Left ventricle myocardium superior (tissue), 1 donor: ENCODE data around the gene MEX3A. TPM values are rescaled to one million over a fixed set of nuclear protein-coding genes. Genes with fewer than 3 reads are reported as not detected.
"Not testable (repeated sequence)": the region's sequence is repeated elsewhere in the genome, so short reads cannot be mapped to it uniquely, and the experiment has no call there.

ENCODE experiments used
- ATAC-seq: fragments of 200-7000 bp; cut with Tn5 transposase; one replicate; pipeline ENCODE4 v1.9.1; 2020; ENCODE audit warnings: mild to moderate bottlenecking, moderate library complexity
- DNase-seq: peaks from one replicate; pipeline ENCODE4 v3.0.0-alpha.2; 2020
- intact Hi-C: fragments of 100-400 bp; cut with micrococcal nuclease; formaldehyde crosslinking; loops from one replicate; pipeline ENCODE4 v1.11.0; 2022
- total RNA-seq: library from RNA; stranded (reverse); fragmentation: NEBNext Ultra II Directional; extraction: Animal tissue kit (Norgen Biotek cat#: 25700); gene quantifications from one replicate; pipeline ENCODE4 v1.2.1, GENCODE V29; 2021
- donor health status: DM: no; HTN: yes; CAD: no; lungs with severe emphysema.

Gene MEX3A
- total RNA-seq, 1 donor from 2014 or later, result 0.17 TPM

DNA sequence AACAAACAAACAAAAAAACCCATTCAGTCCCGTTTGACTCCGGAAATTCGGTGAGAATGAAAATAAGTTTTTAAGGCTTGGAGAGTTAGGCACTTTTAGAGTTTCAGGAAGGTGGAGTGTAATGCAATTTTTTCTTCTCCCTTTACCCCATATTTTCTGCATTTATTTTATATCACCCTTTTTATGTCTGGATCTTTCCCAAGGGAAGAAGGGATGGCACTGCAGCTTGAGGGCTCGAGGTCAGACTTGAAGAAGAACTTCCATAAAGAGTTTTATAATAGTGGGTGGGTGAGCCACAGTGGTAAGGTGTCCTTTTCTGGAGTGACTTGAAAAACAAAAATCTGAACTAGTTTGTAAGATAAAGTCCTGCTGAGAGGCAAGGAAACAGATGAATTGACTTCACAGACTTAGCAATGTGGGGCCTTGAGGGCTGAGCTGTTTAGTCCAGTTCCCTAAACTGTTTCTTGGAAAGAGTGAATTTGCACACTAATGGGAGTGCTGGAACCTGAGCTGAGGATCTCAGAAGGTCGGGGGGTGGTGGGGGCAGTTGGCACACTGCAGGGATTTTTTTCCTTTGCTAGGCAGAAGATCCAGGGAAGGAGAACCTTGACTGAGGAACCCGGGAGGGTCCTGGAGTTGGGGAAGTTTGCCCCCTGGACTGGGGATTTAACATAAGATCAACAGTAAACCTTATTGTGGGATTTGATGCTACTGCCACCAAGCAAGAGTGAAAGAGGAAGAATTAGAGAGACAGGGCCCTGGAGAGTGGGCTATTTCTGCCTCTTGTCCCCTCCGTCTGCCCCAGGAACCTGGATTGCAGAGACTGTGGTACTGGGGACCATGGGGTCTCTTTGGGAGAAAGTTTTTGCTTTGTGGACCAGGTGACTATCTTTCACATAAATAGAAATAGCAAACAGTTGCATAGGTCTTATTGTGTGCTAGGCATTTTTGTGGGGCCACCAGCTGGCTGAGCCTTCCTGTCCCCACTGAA is 1.8 kb upstream of the MEX3A start:
- intact Hi-C loops, result no loop called here
- ATAC-seq (no peak), DNase-seq (no peak)

DNA sequence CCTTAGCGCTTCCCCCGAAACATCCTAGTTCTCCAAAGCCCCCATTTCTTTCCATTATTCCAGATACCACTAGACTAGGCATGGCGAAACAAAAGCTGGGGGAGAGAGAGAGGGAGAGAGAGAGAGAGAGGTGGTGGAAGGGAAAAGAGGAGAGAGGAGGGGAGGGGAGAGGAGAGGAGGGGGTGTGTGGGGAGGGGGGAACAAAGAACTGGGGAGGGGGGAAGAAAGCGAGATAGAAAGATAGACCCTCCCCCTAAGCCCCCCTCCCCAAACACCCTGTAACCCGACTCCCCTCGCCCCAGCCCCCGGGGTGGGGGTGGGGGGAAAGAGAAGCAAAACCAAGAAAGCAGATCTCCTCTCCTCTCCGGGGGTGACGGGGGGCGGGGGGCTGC is 352 bp downstream of the MEX3A start:
- DNase-seq (no peak), ATAC-seq (no peak)
- intact Hi-C loops, result no loop called here

DNA sequence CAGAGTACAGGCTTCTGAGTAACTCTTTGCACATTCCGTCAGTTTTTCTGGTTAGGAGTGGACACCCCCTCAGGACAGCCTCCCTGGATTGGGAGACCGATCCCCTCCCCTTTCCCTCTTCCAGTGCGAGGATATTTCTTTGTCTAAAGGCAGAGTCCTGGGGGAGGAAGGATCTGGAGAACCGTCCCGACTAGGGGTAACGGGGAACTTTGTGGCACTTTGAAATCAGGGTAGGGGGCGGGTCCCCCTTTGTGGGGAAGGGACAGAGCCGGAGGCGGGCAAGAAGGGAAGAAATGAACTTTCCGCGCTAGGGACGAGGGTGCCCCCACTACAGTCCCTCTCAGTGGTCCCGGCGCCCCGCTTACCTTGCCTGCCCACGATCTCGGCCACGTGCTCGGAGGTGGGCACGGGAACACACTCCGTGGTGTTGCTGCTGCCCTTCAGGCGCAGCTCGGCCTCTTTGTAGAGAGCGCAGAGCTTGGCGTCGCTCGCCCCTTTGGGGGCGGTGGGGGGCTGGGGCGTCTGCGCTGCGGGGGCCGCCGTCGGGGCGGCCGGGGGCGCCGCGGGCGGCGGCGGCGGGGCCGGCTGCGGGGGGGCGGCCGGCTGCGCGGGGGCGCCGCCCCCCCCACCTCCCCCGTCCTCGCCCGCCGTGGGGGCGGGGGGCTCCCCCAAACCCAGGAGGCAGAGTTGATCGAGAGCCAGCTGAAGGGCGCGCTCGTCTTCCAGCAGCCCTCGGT is 917 bp downstream of the MEX3A start:
- intact Hi-C loops, result no loop called here
- ATAC-seq, result no peak

DNA sequence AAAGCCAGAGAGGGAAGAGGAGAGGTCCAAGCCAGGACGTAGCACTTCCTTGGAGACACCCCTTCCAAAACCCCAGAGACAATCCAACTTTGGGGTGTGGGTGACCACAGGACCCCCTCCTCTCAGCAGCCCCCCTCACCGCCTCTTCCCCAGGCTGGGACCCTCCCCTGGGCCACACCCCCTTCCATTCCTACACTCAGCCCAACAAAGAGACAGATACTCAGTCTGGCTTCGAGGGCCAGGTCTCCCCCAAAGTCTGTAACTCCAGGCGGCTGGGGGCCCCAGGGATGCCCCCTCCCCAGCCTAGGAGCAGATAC is 1.4 kb downstream of the MEX3A start:
- no peak for ATAC-seq
- intact Hi-C loops, result no loop called here
- no peak for DNase-seq

More for the DNA sequence above, 917 bp downstream of the MEX3A start:
- DNase-seq, result no peak

DNA sequence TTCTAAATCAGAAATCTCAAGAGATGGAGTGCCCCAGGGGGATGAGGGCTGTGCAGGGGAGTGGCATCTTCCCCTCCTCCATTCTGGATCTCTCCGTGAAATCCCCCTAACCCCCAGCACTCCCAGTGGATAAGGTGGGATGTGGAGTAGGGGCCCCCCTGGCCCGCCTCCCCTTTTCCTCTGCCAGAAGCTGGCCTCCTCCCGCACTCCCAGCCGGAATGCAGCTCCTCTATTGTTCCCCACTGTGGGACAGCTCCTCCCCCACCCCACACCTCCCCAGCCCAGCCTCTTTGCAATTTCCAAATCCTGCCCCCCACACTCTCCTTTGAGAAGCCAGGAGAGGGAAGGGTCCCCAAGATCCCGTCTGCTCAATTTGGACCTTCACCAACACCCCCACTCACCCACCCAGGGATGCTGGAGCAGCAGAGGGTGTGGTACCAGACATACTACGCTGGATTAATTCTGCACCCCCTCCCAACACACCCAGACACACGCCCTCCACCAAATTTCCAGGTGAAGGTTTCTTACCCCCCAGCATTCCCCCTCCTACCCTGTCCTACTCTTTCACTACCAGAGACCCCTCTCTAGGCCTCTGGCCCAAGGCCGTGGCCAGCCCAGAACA is 1.9 kb downstream of the MEX3A start:
- DNase-seq, result no peak
- ATAC-seq, result no peak

DNA sequence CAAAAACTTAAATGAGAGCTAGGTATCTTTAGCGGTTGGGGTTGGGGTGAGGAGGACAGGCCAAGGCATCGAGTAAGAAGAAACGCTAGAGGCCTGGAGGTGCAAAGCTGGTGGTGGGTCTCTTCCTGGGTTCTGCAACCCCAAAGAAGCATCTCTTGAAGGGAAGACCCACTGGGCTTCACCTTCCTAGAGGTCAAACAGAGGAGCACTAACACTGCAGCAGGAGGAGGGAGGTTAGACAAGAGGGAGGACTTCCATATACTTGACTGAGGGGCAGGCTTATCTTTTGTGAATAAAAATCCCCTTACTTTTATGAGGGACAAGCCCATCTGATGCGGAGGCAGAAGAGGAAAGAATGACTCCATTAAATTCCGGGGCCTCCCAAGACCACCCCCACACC is 2.5 kb downstream of the MEX3A start:
- intact Hi-C loops, result no loop called here
- ATAC-seq (no peak), DNase-seq (no peak)

More for the DNA sequence above, 1.9 kb downstream of the MEX3A start:
- intact Hi-C loops, result no loop called here

DNA sequence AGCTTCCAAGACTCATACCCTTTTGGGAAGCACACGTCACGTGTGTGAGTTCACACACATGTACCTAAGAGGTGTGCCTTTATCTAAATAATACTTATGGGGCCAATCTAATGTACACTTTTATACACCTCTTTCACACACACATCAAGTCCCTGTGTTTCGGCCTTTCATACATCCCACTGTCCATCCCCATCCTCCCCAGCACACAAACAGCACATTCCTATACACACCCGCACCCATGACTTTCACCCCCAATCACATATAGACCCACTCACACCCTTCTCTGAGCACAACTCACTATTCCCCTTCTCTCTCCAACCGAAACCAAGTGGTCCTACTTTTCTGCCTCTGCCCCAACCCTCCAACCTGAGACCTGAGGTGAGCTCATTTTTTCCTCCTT is 3.5 kb downstream of the MEX3A start:
- intact Hi-C loops, result no loop called here
- ATAC-seq (no peak), DNase-seq (no peak)

DNA sequence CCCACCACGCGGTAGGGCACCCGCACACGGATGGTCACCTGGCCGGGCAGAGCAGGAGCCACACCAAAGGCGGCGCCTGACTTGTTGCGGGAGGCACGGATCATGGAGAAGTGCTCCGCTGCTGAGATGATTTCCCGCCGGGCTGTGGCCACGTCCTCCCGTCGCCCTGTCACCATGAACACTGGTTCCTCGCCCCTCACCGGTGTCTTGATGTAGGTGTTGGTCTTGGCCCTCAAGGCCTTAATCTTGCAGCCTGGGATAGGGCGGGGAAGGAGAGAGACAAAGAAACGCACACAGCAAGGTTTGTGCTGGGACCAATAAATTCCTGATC is 4.9 kb downstream of the MEX3A start:
- ATAC-seq (no peak), DNase-seq (no peak)
- intact Hi-C loops, result no loop called here

DNA sequence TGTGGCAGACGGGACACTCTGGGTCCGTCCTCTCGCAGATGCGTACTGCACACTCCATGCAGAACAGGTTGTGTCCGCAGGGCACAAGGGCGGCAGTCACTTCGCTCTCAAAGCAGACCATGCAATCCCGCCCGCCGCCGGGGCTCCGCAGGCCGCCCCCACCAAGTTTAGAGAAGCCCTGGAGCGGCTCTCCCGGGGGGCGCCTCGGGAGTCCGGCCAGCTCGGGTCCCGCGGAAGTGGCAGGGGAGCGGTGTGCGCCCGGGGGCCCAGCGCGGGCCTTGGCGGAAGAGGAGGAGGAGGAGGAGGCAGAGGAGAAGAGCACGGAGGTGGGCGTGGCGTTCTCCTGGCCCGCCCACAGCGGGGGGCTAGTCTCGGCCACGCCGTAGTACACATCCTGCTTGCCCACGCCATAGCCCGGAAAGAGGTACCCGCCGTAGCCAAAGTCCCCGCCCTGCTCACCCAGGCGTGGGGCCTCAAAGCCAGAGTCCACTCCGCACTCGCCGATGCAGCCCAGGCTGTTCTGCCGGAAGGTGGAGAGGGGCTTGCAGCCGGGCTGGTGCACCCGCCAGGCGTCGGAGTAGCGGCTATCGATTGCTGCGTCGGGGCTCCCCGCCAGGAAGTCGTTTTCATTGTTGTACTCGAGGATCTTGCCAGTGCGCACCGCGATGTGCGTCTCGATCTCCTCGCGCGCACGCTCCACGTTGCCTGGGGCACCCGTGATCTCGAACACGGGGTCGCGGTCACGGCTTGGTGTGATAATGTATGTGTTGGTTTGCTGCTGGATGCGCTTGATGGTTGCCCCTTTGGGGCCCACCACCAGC is 5.4 kb downstream of the MEX3A start:
- intact Hi-C loops, result no loop called here
- ATAC-seq, result peak; percentile 78
- DNase-seq, result peak; percentile 71

DNA sequence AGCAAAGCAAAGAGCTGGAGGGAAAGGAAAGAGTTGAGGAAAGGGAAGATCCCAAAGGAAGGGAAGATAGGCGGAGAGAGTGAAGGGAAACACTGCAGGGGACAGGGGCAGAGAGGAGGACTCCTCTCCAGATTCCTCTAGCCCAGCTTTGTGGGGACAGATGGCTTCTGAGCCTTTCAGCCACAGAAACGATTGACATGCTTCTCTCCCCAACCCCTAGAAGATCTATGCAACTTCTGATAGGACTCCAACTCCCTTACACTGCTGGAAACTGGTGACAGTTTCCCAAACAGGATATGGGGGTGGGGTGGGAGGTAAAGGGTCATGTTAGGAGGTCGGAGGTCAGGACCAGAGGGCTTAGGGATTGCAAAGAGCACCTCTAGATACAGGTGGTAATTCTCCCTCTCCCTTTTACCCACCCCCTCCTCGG is 6.5 kb downstream of the MEX3A start:
- DNase-seq, result no peak
- intact Hi-C loops, result no loop called here
- ATAC-seq, result no peak

DNA sequence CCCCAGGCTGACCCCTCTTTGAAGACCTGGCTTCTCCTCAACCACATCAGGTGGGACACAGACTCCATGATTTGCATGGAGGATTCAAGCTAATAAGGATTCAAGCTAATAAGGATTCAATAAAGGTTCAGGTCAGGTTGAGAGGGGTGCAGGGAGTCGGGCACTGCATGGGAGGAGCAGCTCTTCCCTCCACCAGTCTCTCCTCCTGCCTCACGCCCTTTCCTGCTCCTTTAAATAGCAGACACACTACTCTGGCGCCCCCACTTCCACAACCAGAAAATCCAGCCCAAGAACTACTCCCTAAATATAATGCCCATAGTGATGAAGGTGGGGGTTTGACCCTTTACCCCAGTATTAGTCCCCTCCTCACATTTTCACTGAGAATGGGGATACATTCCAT is 7.1 kb downstream of the MEX3A start:
- DNase-seq, result no peak
- intact Hi-C loops, result no loop called here
- ATAC-seq, result peak; percentile 11

DNA sequence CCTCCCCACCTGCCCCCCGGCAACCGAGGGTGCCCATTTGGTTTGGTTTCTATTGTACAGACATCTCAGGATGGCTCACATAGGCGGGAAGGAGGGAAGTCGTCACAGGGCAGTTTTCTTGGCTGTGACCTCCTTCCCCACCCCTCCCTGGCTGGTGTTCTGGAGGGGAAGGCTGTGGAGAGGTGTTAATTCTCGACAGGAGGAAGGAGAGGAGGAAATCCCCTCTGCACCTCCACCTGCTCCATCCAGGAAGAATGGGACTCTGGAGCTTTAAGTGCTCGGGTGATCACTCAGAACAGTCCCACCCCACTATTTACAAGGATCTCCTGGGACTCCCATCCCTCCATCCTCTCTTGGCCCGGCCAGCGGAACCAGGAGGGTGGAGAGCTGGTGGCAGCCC is 7.6 kb downstream of the MEX3A start:
- intact Hi-C loops, result no loop called here
- no peak for DNase-seq
- ATAC-seq, result no peak

DNA sequence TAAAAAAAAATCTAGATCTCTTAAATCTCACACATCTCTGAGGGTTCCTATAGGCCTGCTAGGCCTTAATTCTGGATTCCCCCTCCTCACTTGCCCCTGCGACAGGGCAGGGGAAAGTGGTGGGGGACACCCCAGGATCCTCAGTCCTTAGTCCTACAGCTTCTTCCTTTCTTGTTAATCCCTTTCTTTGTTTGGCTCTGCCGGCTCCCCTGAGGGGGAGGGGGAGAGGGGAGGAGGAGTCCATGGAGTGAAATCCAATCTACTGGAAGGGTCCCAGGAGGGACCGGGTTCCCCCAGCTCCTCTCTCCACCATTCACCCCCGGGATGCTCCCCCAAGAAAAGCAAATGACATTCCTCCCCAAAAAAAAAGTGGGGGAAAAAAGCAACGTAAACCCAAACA is 8.5 kb downstream of the MEX3A start:
- no peak for DNase-seq
- ATAC-seq, result no peak
- intact Hi-C loops, result no loop called here

DNA sequence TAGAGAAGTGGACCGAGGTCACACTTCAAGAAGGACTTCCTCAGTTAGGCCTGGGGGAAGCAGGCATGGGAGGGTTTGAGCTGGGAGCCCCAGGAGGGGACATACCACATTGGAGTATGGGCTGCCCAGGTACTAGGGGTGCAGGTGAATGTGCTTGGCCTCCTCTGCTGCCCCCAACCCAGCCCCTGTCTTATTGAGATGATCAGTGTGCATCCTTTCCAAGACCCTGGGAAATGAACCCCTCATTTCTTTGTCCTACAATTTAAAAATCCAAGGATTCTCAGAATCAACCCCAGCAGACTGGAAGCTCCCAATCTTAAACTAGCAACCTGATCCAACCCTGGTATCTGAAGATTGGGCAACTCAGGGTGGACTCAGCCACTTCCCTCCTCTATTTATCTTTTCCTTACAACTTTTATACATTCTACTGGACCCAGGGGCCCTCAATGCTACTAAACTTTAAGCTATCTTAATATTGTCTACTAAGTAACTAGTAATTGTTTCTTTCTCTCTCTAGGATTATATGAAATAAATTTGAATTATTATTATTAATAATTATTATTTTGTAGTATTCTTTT is 9.1 kb downstream of the MEX3A start:
- intact Hi-C loops, result no loop called here
- no peak for DNase-seq
- no peak for ATAC-seq

DNA sequence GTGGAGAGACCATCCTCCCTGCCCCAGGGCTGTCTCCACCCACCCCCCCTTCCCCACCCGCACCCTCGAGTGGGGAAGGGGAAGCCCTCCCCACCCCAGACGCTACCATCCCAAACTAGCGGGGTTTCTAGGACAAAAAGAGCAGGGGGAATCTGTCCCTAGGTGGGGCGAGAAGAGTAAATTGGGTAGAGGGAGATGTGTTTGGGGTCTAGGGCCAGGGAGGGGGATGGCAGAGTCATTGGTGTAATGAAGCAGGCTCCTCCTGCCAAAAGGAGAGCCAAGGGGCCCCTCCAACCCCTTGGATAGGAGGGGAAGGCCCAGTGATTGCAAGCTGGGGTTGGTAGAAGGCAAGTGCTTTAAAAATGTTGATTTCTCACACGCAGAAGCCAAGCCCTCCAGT is 10.0 kb downstream of the MEX3A start:
- ATAC-seq, result no peak
- intact Hi-C loops, result no loop called here
- no peak for DNase-seq

DNA sequence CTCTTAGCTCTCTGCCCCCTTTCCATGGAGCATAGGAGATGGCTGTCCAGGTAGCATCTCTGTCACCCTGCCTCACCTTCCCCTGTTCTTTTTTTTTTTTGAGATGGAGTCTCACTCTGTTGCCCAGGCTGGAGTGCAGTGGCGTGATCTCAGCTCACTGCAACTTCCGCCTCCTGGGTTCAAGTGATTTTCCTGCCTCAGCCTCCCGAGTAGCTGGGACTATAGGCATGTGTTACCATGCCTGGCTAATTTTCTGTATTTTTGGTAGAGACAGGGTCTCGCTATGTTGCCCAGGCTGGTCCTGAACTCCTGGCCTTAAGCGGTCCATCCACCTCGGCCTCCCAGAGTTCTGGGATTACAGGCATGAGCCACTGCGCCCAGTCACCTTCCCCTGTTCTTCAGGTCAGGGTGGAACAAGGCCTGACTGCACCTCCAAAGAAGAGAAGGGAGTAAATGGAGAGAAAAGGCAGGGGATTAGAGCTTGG is 10.9 kb downstream of the MEX3A start:
- DNase-seq, ATAC-seq, intact Hi-C loops: not testable (repeated sequence)

DNA sequence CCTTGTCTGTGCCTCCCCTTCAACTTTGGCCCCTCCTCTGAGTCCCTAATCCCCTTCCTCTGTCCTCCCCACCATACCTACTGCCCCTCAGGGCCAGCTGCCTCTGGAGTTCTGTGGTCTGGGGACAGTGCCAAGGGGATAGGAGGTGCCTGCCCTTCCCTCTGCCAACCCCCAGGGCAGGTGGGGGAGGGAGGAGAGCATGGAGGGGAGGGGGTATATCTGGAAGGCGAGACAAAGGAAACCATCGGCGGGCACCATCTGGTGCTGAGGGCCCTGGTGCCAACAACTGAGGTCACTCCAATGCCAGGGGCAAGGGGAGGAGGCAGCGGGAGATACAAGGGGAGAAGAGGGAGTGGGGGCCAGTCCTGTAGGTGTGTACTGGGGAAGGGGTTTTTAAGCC is 11.7 kb downstream of the MEX3A start:
- intact Hi-C loops, result no loop called here
- ATAC-seq (peak; percentile 26), DNase-seq (no peak)

DNA sequence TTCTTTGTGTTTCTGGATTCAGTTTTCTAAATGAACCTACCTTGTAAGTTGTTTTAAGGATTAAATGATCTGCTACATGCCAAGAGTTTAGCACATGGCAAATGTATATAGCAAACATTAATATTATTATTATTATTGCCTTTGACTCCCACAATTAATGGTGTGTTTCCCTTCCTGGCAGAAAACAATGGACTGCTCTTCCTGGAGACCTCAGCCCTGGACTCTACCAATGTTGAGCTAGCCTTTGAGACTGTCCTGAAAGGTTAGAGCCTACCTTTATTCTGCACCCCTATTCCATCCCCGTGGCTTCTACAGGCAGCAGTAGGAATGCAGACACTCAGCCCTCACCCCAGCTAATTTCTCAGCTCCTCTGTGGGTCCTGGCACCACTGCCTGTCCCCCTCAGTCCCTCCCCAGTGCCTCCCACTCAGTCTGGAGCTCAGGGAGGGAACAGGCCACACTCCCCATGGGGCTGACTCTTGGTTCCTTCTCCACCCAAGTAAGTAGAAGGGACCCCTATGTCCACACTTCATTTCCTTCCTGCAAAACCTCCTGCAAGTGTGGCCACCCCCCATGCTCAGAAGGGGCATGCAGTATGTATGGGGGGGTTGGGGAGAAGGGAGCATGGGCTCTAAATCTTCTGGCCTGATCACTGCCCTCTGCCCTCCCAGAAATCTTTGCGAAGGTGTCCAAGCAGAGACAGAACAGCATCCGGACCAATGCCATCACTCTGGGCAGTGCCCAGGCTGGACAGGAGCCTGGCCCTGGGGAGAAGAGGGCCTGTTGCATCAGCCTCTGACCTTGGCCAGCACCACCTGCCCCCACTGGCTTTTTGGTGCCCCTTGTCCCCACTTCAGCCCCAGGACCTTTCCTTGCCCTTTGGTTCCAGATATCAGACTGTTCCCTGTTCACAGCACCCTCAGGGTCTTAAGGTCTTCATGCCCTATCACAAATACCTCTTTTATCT is 12.5 kb downstream of the MEX3A start:
- peak; percentile 20 for ATAC-seq
- intact Hi-C loops, result no loop called here
- no peak for DNase-seq
